ENCODE measurements around the gene PCDH9.

Gene PCDH9

DNA sequence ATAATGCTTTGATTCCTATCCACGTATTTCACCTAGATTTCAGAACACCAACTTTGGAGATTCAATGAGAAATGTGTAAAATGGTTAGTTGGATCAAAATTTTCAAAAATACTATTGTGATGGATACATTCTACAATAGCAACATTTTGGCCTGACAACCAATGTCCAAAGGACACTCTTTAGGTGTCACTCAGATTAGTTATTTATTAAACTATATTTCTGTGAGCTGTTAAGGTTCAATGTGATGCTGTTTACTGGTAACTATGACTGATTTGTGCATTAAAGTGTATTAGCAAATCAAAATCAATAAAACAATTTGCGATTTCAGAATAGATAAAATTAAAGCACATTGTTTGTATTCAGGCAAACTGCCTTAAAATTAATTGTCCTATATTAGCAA lies 149.8 kb downstream of the PCDH9 start:
- DNase-seq (ENCODE audit: low read depth) = no peak

DNA sequence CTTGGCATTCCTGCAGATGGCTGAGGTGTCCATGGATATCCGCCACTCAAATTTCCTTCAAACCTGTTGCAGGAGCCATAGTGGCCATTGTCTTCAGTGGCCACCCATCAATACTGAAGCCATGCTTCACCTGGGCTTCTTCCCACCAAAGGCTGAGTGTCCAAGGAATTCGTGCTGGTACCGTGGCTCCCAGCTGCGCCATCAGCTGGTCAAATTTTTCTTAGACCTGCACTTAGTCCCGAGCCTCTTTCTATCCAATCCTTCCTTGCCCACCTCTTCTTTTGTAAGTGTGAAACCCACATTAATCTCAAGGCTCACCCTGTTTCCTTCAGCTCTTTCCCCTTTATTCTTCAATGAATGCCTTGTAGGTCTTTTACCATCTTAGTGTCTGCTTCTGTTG lies 152.1 kb downstream of the PCDH9 start:
- no peak for DNase-seq (ENCODE audit: low read depth)

DNA sequence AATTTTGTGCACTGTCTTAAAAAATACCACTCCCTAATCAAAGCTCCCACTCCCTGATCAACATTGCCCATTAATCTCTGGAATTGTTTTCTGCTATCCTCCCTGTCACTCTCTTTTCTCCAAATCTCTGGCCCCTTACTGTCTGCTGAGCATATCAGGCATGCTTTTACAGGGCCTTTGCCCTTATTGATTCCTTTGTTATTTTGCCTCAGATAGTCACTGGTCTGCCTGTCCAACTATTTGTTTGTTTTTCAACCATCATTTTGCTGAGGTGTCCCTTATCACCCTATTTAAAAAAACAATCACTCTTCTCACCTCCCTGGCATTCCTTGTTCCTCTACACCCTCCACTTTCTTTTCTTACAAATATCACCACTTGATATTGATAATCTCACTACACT lies 153.0 kb downstream of the PCDH9 start:
- no peak for DNase-seq (ENCODE audit: low read depth)

DNA sequence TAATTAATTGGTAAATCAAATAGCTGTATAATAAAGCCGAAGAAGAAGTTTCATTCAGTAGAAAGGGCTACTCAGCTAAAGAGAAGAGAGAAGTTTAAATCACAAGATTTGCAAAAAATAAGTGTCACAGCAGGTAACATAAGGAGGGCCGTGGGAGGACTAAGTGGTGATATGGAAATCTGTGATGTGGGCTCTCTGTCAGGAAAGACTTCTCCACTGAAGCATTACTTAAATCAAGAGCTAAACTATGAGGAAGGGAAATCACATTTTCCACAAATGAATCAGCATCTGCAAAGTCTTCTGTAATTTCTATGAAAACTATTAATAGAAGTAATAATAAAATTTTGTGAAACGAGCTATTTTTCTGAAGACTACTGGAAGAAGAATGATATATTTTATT lies 153.8 kb downstream of the PCDH9 start:
- no peak for DNase-seq (ENCODE audit: low read depth)

DNA sequence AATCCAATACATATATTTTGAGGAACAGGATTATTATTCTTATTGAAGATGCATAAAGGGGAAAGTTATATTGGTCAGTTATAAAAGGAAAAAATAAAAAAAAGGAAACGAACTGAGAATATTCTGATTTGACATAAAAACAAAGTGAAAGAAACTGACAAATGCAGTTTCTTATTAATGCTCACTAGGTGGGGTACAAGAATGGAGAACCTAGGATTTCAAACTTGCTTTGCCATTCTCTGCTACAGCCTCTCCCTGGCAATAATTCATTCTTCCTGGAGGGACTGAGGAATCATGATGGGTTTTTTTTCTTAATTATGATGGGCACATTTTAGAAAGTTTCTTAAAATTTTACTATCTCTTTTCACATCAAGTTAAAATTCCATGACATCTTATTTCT lies 154.9 kb downstream of the PCDH9 start:
- no peak for DNase-seq (ENCODE audit: low read depth)

DNA sequence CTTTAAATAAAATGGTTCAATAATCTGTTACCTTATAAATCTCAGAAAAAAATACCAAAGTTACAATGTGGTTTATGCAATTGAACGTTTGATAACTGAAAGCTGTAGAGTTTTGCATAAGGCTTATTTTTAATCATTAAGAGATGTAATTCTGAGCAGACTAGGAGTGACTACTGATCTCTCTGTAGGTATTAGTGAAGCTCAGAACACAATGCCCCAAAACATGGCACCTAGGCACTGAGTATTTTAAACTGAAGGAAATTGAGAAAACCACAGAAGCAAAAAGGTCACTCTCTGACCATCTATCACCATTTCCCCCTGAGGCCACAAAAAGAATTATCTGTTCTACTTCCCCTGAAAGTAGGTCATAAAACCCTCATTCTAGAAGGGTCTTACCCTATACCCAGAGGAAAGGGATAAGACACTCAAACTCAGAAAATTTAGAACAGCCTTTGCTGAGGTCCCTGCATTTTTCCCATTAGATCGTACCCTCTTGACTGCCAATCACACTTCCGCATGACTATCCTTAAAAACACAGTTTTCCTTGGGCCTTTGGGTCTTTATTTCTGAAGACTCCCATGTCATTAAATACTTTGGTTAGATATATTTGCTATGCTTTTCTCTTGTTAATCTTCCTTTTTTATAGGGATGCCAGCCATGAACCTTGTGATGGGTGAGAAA lies 158.1 kb downstream of the PCDH9 start:
- no peak for DNase-seq (ENCODE audit: low read depth)

DNA sequence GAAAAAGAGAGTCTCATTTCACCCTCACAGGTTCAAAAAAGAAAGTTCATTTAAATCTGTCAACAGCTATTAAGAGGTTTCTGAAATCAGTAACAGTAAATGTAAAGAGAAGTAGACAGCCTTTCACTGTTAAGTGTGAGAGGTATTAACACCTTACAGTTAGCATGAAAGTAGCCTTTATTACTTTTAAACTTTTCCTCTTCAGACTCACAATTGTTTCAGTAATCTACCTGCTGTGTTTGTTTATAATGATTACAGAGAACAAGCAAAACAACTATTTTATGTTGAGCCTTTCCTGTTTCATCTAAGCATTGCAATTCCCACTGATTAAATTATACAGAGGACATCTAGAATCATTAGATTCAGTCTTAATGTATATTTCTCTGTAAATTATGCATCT lies 159.8 kb downstream of the PCDH9 start:
- DNase-seq (ENCODE audit: low read depth) = no peak

DNA sequence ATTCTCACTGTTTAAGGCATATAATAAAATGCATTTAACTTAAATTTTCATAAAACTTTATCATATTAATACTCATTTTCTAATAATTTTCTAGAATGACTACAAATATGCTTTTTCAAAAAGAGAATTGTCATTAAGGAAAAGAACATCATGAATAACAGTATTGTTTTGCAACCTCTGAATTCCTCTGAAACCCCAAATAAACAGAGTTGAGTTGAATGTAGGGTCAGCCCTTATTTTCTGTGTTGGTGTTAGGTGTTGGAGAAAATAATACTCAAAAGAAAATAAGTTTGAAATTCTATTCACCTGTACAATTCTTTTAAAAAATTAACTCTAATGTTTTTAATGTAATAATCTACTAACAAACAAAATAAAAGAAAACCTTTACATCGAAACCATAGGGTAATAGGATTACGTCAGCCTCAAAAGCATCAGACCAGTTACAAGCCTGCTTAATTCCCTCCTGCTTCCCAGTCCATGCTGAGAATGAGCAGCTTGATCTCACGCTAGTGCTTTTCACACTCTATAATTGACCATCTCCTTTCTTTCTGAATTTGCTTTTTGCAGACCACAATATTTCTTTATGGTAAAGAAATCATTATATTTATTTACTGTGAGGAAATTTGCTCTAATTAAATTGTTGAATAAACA lies 160.9 kb downstream of the PCDH9 start:
- DNase-seq (ENCODE audit: low read depth) = no peak

DNA sequence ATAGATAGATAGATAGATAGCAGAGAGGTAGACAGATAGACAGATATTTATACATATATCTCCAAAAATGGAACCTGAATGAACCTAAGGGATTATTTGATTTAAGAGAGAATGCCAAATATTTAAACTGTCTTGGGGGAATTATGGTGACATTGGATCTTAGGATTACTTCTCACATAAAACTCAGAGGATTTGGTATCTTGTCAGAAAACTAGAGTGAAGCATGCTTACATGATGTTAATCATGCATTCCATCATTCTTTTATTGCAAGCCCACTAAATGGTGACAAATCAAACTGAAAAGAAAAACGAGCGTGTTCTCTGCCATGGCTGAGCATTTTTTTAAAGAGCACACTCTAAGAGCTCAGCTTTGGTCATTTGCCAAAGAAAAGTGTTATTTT lies 165.2 kb downstream of the PCDH9 start:
- no peak for DNase-seq (ENCODE audit: low read depth)

DNA sequence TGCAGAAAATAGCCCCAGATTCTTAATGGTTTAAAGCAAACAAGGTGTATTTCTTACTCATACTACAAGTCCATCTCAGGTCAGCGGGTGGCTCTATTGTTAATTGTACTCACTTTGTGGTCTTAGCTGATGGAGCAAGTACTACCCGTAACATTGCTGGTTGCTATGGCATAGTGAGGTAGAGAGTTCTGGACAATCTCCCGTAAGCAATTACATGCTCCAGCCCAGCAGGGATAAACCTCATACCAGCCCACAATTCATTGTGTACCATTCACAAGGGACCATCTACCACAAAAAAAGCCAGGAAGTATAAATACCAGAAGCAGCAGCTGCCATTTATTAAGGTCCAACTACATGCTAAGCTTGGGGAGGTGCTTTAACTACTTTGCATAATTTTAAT lies 167.1 kb downstream of the PCDH9 start:
- DNase-seq (ENCODE audit: low read depth) = no peak

DNA sequence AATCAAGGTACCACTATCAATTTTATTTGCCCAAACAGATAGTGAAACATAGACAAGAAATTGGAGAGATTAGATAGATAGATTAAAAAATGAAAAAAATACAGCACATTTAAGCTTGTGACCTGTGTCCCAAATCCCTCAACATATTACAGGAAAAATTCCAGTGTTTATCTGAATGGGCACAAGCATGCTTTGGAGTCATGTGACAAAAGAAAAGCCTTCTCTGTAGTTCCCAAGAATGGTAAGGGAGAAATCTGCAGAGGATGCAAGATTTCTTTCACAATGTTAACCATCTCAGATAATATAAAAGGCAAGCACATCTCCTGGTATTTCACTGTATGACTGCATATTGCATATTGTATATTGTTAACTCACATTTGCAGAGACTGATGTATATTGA lies 168.0 kb downstream of the PCDH9 start:
- DNase-seq (ENCODE audit: low read depth) = no peak

DNA sequence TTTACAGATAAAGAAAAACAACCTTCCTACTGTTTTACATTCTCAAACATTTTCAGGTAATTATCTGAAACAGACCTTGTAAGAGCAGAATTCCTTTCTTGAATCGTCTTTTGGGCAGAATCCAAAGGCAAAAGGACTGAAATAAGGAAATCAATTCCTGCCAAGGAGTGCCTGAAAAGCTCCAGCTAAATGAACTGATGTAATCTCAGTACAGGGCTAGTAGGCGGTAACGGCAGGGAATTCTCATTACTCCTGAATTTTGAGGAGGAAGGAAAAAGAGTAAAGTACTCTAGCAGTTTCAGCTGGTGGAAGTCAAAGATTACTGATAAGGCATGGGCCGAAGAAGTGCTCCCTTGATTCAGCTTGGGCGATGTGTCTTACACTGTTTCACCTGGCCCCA lies 168.4 kb downstream of the PCDH9 start:
- no peak for DNase-seq (ENCODE audit: low read depth)

DNA sequence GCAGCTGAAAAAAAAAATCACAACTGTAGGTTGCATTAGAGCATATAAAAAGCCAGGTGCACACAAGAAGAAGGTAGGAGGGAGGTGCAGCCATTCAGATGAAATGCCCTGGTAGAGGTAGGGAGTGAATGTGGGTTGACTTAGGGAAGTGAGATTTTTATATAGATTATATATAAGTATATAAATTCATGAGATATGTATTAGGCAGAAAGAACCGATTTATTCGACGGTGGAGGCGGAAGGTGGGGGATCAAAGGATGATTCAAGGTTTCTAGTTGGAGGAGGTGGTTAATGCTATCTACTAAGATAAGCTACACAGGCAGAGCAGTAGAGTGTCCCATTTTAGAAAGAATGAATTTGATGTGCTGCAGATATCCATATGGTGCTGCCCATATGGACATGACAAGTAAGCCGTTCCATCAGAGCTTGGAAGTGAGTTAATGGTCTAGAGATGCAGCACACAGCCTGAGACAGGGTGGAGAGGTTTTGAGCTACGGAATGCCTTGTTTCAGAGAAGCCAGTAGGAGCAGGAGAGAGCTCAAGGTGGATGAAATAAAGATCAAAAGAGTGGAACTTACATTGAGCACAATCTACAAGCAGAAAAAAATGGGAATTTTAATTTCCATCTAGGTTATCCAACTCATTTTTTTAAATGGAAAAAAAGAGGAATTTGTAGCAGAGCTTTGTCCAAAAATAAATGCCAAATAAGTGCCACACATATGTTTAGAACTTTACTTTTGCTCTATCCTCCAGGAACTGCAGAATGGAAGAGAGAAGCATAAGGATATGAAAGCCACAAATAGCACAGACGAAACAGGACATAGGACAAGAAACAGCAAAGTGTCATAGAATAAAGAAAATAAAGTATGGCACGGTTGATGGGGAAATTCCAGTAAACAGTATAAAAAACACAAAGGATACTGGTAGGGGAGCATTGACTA lies 177.3 kb downstream of the PCDH9 start:
- DNase-seq (ENCODE audit: low read depth) = no peak

DNA sequence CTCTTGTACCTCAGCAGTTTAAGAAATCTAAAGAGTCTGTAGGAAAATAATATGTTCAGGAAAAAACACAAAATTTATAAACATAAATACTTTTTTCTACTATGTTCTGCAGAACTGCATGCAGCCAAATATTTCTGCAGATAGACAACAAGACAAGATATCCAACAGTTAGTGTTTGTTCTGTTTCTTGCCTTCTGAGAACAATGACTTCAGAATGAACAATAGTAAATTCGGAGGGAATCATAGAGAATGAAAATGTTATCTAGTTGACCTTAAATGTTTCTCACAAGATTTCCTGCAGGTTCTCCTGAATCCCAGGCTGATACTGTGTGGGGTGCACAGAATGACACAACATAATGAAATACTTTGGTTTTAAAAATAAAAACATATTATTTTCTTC lies 180.4 kb downstream of the PCDH9 start:
- no peak for DNase-seq (ENCODE audit: low read depth)

DNA sequence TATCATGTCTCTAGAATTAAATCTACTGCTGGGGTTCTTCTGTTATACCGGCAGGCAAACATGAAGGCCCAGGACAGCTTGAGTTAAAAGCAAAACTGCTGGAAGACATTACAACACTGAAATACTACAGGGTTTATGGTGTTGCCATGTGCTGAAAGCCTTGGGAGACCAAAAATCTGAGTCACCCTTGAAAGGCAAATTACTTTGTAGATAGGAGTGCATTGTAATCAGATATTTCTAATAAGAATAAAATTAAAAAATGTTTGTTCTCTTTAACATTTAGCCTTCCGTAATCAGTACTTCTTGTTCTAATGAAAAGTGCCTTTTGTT lies 181.3 kb downstream of the PCDH9 start:
- no peak for DNase-seq (ENCODE audit: low read depth)

DNA sequence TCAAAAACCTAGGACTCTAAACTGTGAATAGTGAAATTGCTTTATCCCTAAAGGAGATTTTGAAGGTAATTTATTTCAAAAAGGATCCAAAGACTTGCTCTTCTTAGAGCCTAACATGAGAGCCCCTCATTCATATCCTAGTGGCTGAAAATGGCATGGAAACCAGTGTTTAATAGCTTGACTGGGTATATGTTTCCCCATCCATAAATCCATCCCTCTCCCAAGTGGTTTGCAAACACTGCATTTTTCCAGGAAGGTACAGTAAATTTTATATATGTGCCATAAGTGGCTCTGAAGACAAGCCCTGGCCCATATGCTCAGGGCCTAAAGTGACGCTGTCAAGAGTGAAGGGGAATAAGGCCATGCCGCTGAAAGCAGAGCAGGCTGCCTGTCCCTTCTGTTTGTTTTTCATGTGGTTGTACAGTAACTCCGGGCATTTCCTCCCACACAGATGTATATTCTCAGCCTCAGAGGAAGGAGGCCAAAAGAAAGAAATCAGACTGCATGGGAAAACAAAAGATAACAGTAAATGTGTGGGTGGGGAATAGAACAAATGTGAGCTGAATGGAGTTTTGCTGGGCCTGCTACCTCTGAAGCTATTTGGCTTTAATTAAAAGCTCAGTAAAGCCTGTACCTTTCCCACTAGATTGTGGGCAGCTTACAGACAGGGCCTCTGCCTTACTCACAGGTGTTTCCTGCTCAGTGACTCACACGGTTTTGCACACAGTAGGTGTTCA lies 181.9 kb downstream of the PCDH9 start:
- DNase-seq (ENCODE audit: low read depth) = no peak

DNA sequence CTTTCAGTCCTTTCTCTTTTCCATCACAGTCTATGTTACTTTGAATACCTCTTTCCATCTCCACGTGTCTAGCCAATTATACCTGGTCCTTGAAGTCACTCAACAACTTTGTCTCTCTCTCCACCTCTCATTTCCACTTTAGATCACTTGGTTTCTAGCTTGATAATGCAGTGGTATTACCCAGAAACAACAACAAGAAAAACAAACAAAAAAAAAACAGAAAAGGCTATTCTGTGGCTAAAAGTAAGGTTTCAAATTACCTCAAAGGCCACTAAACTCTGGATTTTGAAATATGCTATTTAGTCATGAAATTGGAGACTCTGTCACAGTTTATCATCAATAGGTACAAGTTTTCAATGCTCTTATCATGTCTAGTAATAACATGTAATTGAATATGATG lies 184.8 kb downstream of the PCDH9 start:
- DNase-seq (ENCODE audit: low read depth) = no peak

DNA sequence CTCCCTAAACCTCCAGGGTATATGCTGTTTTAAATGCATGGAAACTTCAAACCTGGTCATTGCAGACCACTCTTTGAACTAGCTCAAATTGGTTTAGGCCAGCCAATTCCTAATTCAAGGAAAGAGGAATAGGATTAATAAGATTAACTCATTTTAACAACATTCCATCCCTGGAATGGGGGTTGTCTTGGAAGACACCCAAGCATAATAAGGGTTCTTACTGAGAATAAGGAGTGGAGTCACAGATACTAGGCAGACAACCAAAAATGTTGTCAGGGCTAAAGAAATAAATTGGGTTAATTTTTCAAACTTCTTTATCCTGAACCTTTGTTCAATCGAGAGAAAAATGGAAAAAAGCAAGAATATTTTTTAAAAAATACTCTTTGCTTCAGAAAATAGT lies 186.2 kb downstream of the PCDH9 start:
- no peak for DNase-seq (ENCODE audit: low read depth)

DNA sequence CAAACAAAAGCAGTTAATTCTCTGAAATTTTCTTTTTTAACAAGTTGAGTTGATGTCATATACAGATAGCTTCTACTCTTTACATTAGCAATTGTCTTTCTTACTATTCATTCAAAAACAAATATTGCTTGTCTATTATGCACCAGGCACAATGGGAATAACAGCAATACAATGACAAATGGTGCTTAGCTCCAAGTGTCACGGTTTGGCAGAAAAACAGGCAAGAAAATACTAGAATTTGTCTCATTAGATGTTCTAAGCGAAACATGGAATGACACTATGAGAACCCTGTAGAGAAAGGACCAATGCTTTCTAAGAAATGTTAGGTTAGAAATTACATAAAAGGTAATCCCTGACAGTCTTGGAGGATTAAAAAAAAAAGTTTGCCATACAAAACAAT lies 187.6 kb downstream of the PCDH9 start:
- no peak for DNase-seq (ENCODE audit: low read depth)

DNA sequence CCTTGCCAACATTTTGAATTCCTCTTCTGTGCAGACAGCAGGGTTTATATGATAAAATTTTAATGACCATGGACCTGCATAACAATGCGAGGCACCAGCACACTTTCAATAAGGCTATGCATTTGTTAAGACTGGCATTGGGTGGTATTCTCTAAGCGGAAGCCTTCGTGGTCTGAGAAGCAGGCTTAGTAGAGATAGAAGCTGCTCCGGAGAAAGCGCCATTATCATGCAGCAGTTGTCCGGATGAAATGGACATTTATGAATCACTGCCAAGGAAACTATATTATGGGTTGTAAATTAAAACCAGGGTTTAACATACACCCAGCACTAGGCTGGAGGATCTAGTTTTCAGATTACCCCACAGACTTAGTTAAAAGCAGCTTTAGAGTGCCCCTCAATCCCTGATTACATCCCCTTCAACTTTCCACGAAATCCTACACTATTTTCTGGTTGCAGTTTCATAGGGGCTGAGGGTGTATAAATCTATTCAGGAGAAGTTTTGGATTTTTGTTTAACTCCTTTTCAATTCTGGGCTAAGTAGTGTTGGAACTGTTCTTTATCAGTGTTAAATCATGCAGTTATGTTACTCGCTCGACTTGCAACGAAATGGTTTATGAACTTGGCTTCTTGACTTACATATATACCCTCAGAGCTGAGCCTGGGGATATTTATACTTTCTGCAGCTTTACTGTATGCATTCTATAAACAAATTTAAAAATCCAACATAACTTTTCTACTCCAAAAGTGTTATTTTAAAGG lies 193.3 kb downstream of the PCDH9 start:
- DNase-seq (ENCODE audit: low read depth) = no peak

DNA sequence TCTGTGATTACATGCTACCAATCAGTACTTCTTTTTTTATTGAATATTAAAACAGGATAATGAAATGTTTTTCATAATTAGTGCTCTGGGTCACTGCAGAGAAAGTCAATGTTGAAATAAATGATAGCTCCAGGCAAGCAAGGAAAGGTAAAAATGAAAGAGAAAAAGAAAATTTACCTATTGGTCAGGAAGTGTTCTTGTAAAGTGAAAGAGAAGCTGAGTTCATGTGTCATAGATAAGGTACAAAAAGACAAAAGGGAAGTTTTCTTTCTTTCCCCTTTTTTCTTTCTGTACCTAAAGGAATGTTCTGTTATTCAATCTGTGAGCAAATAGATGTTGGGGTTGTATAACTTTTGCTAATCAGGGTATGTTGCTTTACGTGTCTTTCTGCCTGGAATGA lies 197.0 kb downstream of the PCDH9 start:
- no peak for DNase-seq (ENCODE audit: low read depth)

All from HS-27A (cell line).